Measurements from ENCODE around the gene FAM9C.
"Not testable (repeated sequence)": the region's sequence is repeated elsewhere in the genome, so short reads cannot be mapped to it uniquely, and the experiment has no call there.

GRCh38 chrX:13016731-13017130 is 27.7 kb downstream of the FAM9C start:
- not testable (repeated sequence) for TF ChIP-seq CTCF (optimal IDR thresholded peaks at IDR 0.05 in 1 of 3, IDR thresholded peaks at IDR 0.05 in 1 of 3, conservative IDR thresholded peaks at IDR 0.05 in 1 of 3; ENCODE audit: extremely low read depth in 1 of 3, insufficient read depth in 2 of 3, low read length in 3 of 3); EZH2 (IDR thresholded peaks at IDR 0.05; ENCODE audit: low read length)
